Measurements from ENCODE around the gene TNNI2. TPM values are rescaled to one million over a fixed set of nuclear protein-coding genes. Genes with fewer than 3 reads are reported as not detected.

Gene TNNI2
- total and polyA plus RNA-seq, 4 donors = 0.22 to 0.28 TPM; not detected in 2

GRCh38 chr11:1822648-1823375, 16.0 kb upstream of the TNNI2 start (continued):
- TF ChIP-seq CTCF (IDR thresholded peaks at IDR 0.05; ENCODE audit: low read depth, low read length, missing input control) (no peak), ATF3 (IDR thresholded peaks at IDR 0.05) (no peak), GABPA (IDR thresholded peaks at IDR 0.05 in 1 of 2, conservative IDR thresholded peaks at IDR 0.05 in 1 of 2) (no peak), NR2F2 (IDR thresholded peaks at IDR 0.05) (no peak), YY1 (IDR thresholded peaks at IDR 0.05) (no peak), FOXA1 (IDR thresholded peaks at IDR 0.05) (no peak)

- TF ChIP-seq MAX (IDR thresholded peaks at IDR 0.05) (no peak), ATF3 (IDR thresholded peaks at IDR 0.05) (no peak), JUND (IDR thresholded peaks at IDR 0.05) (no peak), TAF1 (conservative IDR thresholded peaks at IDR 0.05) (no peak), FOXA2 (IDR thresholded peaks at IDR 0.05) (no peak), GABPA (IDR thresholded peaks at IDR 0.05 in 1 of 2, conservative IDR thresholded peaks at IDR 0.05 in 1 of 2) (no peak), HNF4A (conservative IDR thresholded peaks at IDR 0.05) (no peak)
- peaks cover 4 to 7% (median 5%) of the 10 kb centered on the region in 4 donors for H3K9me3 ChIP-seq (ENCODE audit: control insufficient read depth in 4 of 4, low read length in 3 of 4)
- H3K27me3 ChIP-seq (ENCODE audit: control insufficient read depth in 4 of 4, insufficient read depth in 4 of 4, low read length in 3 of 4) = no peaks in the 10 kb centered on the region
- no peaks in the 10 kb centered on the region for H3K36me3 ChIP-seq (ENCODE audit: control insufficient read depth in 4 of 4, insufficient read depth in 3 of 4, low read depth in 1 of 4, low read length in 3 of 4)
- 92% methylated on average over 19 of the region's 19 CpGs for WGBS
- no peak overlapping the region for H3K4me3 ChIP-seq (ENCODE audit: low read depth in 1 of 3, low read length in 3 of 3)
- peaks cover 0 to 22% (median 7%) of the 10 kb centered on the region in 4 donors for H3K4me1 ChIP-seq (ENCODE audit: control insufficient read depth in 4 of 4, insufficient read depth in 4 of 4, low read length in 3 of 4)
- H3K27ac ChIP-seq (ENCODE audit: low read depth in 1 of 2, low read length in 2 of 2) = no peak overlapping the region
- H3K9ac ChIP-seq (ENCODE audit: low read depth in 1 of 2, low read length in 2 of 2) = no peak overlapping the region
- no peak for DNase-seq (ENCODE audit: low spot score)
Observed at GRCh38 chr11:1823376-1824220, 15.2 kb upstream of the TNNI2 start.

- Histone ChIP-seq H3K9ac (ENCODE audit: low read depth in 1 of 2, low read length in 2 of 2) (no peak overlapping the region), H3K4me3 (ENCODE audit: low read depth in 1 of 3, low read length in 3 of 3) (no peak overlapping the region), H3K9me3 (ENCODE audit: control insufficient read depth in 4 of 4, low read length in 3 of 4) (peaks cover 0 to under 1% (median 0%) of the 10 kb centered on the region in 4 donors), H3K36me3 (ENCODE audit: control insufficient read depth in 4 of 4, insufficient read depth in 3 of 4, low read depth in 1 of 4, low read length in 3 of 4) (no peaks in the 10 kb centered on the region), H3K27me3 (ENCODE audit: control insufficient read depth in 4 of 4, insufficient read depth in 4 of 4, low read length in 3 of 4) (no peaks in the 10 kb centered on the region), H3K27ac (ENCODE audit: low read depth in 1 of 2, low read length in 2 of 2) (no peak overlapping the region), H3K4me1 (ENCODE audit: control insufficient read depth in 4 of 4, insufficient read depth in 4 of 4, low read length in 3 of 4) (peaks cover 0 to 22% (median 7%) of the 10 kb centered on the region in 4 donors)
- no peak for DNase-seq (ENCODE audit: low spot score)
- 96% methylated on average over 23 of the region's 23 CpGs for whole genome bisulfite sequencing
- TF ChIP-seq REST (IDR thresholded peaks at IDR 0.05) (no peak), CTCF (IDR thresholded peaks at IDR 0.05; ENCODE audit: low read depth, low read length, missing input control) (no peak), TAF1 (conservative IDR thresholded peaks at IDR 0.05) (no peak), HNF4A (conservative IDR thresholded peaks at IDR 0.05) (no peak), EGR1 (IDR thresholded peaks at IDR 0.05; ENCODE audit: low read depth in 2 of 2) (no peak), GABPA (IDR thresholded peaks at IDR 0.05 in 1 of 2, conservative IDR thresholded peaks at IDR 0.05 in 1 of 2) (no peak), ATF3 (IDR thresholded peaks at IDR 0.05) (no peak), RXRA (IDR thresholded peaks at IDR 0.05) (no peak), SP1 (IDR thresholded peaks at IDR 0.05) (no peak), RAD21 (IDR thresholded peaks at IDR 0.05) (no peak), JUND (IDR thresholded peaks at IDR 0.05) (no peak)
Observed at GRCh38 chr11:1824221-1825038, 14.4 kb upstream of the TNNI2 start.
